ENCODE data around the gene PSMB7. TPM values are rescaled to one million over a fixed set of nuclear protein-coding genes. Genes with fewer than 3 reads are reported as not detected.
"Not testable (repeated sequence)": the region's sequence is repeated elsewhere in the genome, so short reads cannot be mapped to it uniquely, and the experiment has no call there.

The PSMB7 gene
- total RNA-seq, 4 donors from 2014 or later, result 125 to 226 (median 176) TPM

GRCh38 chr9:124428751-124429529 is 13.7 kb upstream of the PSMB7 start:
- H3K27me3 ChIP-seq, result no peaks in the 10 kb centered on the region
- H3K27ac ChIP-seq, result no peak overlapping the region
- H3K9me3 ChIP-seq, result no peaks in the 10 kb centered on the region
- no peak overlapping the region for H3K4me3 ChIP-seq
- H3K36me3 ChIP-seq, result no peaks in the 10 kb centered on the region
- 40% methylated on average over 8 of the region's 28 CpGs for WGBS
- TF ChIP-seq POLR2AphosphoS5 (IDR thresholded peaks at IDR 0.05), result no peak
- no peak for TF ChIP-seq POLR2A (IDR thresholded peaks at IDR 0.05)
- TF ChIP-seq CTCF (IDR thresholded peaks at IDR 0.05), result no peak
- no peak for TF ChIP-seq EP300 (IDR thresholded peaks at IDR 0.05)
- peaks cover 6% of the 10 kb centered on the region for H3K4me1 ChIP-seq
- DNase-seq (ENCODE audit: low spot score in 2 of 2), result peak; percentile 60 to 75

GRCh38 chr9:124427281-124427680 is 12.0 kb upstream of the PSMB7 start:
- H3K4me3 ChIP-seq, result no peak overlapping the region
- H3K9me3 ChIP-seq, result no peaks in the 10 kb centered on the region
- H3K27me3 ChIP-seq, result no peaks in the 10 kb centered on the region
- DNase-seq (ENCODE audit: low spot score in 2 of 2), result no peak
- H3K36me3 ChIP-seq, result no peaks in the 10 kb centered on the region
- no peak for TF ChIP-seq EP300 (IDR thresholded peaks at IDR 0.05)
- TF ChIP-seq CTCF (IDR thresholded peaks at IDR 0.05), result no peak
- no peak for TF ChIP-seq POLR2AphosphoS5 (IDR thresholded peaks at IDR 0.05)
- TF ChIP-seq POLR2A (IDR thresholded peaks at IDR 0.05), result no peak
- peaks cover 6% of the 10 kb centered on the region for H3K4me1 ChIP-seq
- H3K27ac ChIP-seq, result no peak overlapping the region
- WGBS, result 76% methylated on average over 4 of the region's 4 CpGs

GRCh38 chr9:124426361-124426760 is 11.1 kb upstream of the PSMB7 start:
- WGBS, result 85% methylated on average over 7 of the region's 7 CpGs
- DNase-seq (ENCODE audit: low spot score in 2 of 2), result no peak
- Histone ChIP-seq H3K4me3 (no peak overlapping the region), H3K27ac (no peak overlapping the region), H3K4me1 (peaks cover 6% of the 10 kb centered on the region), H3K27me3 (no peaks in the 10 kb centered on the region), H3K36me3 (no peaks in the 10 kb centered on the region), H3K9me3 (no peaks in the 10 kb centered on the region)
- no peak for TF ChIP-seq CTCF (IDR thresholded peaks at IDR 0.05)
- no peak for TF ChIP-seq POLR2A (IDR thresholded peaks at IDR 0.05)
- TF ChIP-seq POLR2AphosphoS5 (IDR thresholded peaks at IDR 0.05), result no peak
- no peak for TF ChIP-seq EP300 (IDR thresholded peaks at IDR 0.05)

GRCh38 chr9:124425733-124426132 is 10.5 kb upstream of the PSMB7 start:
- not testable (repeated sequence) for H3K27me3 ChIP-seq; DNase-seq (ENCODE audit: low spot score in 2 of 2); H3K4me3 ChIP-seq; H3K27ac ChIP-seq; H3K4me1 ChIP-seq; H3K9me3 ChIP-seq; H3K36me3 ChIP-seq
- WGBS, result 89% methylated on average over 12 of the region's 12 CpGs

GRCh38 chr9:124423591-124423990 is 8.3 kb upstream of the PSMB7 start:
- no peak for DNase-seq (ENCODE audit: low spot score in 2 of 2)
- Histone ChIP-seq H3K27me3 (no peaks in the 10 kb centered on the region), H3K4me3 (no peak overlapping the region), H3K27ac (no peak overlapping the region), H3K9me3 (no peaks in the 10 kb centered on the region), H3K36me3 (no peaks in the 10 kb centered on the region), H3K4me1 (peaks cover 11% of the 10 kb centered on the region)
- WGBS, result 47% methylated on average over 11 of the region's 11 CpGs
- no peak for TF ChIP-seq CTCF (IDR thresholded peaks at IDR 0.05)
- no peak for TF ChIP-seq EP300 (IDR thresholded peaks at IDR 0.05)
- TF ChIP-seq POLR2AphosphoS5 (IDR thresholded peaks at IDR 0.05), result no peak
- no peak for TF ChIP-seq POLR2A (IDR thresholded peaks at IDR 0.05)
